ENCODE results near the gene FAM221B.

Gene FAM221B, protein sequence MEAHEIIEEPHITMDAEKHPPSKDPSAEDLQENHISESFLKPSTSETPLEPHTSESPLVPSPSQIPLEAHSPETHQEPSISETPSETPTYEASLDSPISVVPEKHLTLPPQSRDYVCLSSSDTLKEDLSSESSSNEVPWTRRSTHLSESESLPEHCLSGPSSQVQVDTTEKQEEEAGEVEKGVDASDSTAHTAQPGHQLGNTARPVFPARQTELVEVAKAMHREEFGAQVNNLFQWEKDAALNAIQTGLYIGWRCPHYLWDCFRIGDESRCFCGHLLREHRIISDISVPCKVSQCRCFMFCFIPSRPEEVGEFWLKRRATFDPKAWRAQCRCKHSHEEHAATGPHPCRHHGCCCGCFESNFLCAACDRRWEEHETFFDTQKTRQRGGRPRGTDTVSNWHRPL

GRCh38 chr9:35828716-35829083, at the start of gene FAM221B:
FAM221B (minus strand) TSS chr9:35828732; CDS start chr9:35826161, 2,571 bp downstream.
- DNase-seq (ENCODE audit: low spot score) = no peak

GRCh38 chr9:35872505-35872904, 44.0 kb upstream of the FAM221B start:
- no peak for DNase-seq (ENCODE audit: low spot score)

DNA sequence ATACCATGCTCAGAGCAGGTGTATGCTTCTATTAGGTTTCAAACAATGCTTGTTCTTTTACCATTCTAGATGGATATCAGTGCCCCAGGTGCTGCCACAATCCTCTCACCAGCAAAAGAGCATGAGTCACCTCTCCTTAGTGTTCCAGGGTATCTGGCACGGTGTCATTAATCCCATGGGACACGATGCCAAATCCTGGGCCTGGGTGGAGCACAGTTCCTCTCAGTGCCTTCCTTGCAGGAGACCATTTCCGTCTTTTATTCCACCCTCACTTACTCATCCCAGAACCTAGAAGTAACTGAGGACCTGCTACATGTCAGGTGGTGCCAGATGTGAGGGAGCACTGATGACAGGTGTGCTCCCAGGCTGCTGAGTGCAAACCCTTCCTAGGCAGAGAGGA, 43.0 kb upstream of the FAM221B start:
- DNase-seq (ENCODE audit: low spot score) = no peak

DNA sequence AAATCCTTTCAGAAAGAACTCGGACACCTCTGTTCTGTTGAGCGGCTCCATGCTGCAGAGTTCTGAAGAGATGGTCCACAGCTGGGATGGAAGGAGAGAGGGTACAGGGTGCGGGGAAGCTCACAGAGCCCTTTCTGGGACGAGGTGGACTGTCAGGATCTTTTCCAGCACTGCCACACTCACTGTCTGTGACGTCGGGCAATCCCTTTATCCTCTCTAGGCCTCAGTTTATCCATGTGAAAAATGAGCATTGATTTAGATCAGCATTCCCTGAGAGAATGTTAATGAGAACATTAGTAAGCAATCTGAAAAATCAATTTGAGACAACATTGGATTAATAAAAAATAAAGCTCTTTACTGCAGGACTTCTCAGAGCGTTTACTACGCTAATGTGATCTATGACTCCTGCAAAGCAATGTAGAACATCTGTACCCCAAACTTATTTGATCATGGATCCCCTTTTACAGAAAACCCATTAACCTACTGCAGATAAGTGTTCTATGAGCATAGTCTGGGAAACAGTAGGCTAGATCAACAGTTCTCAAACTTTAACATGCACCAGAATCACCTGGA, 41.9 kb upstream of the FAM221B start, which contains the start of gene OR13J1:
OR13J1 (minus strand) TSS at position 51 of the 573 bp plus-strand sequence; CDS start at position 51, 0 bp downstream.
- DNase-seq (ENCODE audit: low spot score) = no peak

GRCh38 chr9:35869621-35870216, 41.2 kb upstream of the FAM221B start:
- no peak for DNase-seq (ENCODE audit: low spot score)

DNA sequence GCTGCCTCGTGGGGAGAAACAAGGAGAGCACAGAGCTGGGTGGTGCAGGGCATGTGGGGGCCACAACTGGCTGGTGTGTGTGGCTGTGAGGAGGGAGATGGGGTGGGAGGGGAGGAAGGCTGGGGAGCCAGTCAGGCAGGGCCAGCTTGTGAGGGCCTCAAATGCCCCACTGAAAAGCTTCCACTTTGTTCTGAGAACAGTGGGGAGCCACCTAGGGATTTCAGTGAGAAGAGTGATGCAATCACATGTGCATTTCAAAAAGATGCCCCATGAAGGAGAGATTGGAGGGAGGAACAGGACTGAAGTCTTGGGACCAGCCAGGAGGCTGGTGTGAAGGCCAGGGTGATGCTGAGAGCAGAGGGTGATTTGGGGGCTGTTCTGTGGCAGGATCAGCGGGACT, 40.4 kb upstream of the FAM221B start:
- DNase-seq (ENCODE audit: low spot score) = no peak

DNA sequence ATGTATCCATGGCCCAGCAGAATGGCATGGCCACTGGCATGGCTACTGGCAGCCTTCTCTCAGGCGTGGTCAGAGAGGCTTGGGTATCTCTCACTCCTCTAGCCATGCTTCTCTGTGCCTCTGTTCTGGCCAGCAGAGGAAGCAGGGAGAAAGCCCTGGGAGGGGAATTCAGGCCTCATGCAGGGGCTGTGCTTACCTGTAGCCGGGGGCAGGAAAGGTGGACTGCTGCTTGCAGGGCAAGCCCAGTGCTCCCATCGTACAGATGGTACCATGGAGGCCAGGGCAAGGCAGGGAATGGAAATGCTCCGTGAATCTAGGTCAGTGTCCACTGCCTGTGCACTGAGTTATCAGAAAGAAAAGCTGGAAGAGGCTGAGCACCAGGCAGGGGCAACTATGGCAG, 39.0 kb upstream of the FAM221B start:
- no peak for DNase-seq (ENCODE audit: low spot score)

GRCh38 chr9:35864695-35865255, 36.2 kb upstream of the FAM221B start:
- no peak for DNase-seq (ENCODE audit: low spot score)

GRCh38 chr9:35863583-35863982, 35.1 kb upstream of the FAM221B start:
- no peak for DNase-seq (ENCODE audit: low spot score)

DNA sequence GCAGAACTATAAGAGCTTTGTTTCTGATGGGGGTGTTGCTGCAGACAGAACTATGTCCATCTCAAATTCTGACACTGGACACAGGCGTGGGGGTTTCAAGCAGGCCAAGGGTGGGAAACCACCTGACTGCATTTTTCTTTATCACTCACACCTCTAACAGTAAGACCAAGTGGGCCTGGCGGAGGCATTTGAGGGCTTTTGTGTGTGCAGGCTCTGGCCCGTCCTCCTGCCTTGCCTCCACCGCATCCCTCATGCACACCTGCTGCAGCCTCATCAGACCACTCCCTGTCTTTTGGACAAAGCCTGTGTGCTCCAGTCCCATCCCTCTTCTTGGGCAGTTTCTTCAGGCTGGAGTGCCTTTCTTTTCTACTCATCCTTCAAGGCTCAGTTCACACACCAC, 33.8 kb upstream of the FAM221B start:
- no peak for DNase-seq (ENCODE audit: low spot score)

DNA sequence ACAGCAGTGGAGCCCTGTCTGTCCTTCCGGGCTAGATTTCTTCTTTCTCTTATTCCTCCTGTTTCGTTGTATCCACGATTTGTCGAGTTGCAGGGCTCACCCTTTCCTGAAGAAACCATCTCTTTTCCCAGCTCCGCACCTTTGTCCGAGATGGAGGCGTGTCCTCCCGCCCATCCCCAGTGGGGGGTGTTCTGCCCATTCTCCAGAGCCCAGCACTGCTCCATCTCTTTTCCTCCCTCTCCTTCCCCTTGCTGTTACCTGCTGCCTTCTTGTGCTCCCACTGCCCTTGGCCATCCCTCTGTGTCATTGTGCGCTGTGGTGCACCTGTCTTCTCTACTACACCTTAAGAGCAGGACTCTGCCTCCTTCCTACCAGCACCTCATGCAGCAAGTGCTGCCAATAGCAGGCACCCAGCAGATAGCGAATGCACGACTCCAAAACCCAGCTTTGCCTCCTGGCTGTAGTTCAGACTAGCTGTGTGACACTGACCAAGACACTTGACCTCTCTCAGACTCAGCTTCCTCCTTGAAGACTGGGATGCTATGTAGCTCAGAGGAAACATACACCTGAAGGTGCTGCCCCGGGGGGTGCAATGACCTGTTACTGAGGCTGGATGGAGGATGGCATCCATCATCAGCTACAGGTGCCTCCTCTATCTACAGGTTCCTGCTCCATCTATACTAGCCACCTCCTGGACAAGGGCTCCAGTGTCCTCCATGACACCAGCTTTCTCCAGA, 32.8 kb upstream of the FAM221B start:
- no peak for DNase-seq (ENCODE audit: low spot score)

- no peak for DNase-seq (ENCODE audit: low spot score)
Measured at GRCh38 chr9:35859990-35860339, 31.4 kb upstream of the FAM221B start.

- DNase-seq (ENCODE audit: low spot score) = peak; percentile 59
Measured at GRCh38 chr9:35859310-35859989, 30.9 kb upstream of the FAM221B start.

DNA sequence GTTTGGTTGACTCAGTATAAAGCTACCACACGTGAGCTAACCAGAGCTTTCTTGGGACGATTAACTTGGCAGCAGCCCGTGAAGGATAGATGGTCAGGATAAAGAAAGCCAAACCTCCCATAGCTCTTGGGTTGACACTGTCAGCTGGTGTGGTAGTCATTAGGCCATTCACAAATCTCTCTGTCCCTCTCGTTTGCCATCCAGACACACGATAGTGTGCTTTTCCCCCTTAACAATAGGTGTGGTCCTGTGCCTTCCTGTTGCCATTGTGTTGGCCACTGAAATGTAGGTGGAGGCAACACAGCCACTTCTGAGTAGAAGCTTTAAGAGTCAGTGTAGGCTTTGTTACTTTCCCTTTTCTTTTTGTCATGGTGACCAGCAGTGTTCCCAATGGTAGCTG, 29.9 kb upstream of the FAM221B start:
- DNase-seq (ENCODE audit: low spot score) = peak; percentile 31

DNA sequence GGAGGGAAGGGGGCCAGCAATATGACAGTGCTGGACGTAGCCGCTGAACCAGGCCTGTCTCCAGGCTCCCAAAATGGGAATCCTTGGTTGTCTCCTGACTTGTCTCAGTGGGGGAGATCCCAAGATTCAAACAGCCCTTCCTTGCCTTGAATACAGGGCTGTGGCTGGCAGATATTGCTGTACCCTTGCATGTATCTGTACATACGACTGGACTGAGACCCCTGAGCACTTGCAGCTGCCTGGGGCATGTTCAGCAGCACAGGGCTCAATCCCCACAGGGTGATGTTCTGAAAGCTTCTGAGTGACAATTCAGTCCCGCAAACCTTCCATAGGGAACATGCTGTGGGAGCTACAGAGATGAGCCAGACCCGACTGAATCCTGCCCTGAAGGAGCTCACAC, 28.4 kb upstream of the FAM221B start:
- DNase-seq (ENCODE audit: low spot score) = peak; percentile 46

GRCh38 chr9:35856206-35856605, 27.7 kb upstream of the FAM221B start:
- no peak for DNase-seq (ENCODE audit: low spot score)

DNA sequence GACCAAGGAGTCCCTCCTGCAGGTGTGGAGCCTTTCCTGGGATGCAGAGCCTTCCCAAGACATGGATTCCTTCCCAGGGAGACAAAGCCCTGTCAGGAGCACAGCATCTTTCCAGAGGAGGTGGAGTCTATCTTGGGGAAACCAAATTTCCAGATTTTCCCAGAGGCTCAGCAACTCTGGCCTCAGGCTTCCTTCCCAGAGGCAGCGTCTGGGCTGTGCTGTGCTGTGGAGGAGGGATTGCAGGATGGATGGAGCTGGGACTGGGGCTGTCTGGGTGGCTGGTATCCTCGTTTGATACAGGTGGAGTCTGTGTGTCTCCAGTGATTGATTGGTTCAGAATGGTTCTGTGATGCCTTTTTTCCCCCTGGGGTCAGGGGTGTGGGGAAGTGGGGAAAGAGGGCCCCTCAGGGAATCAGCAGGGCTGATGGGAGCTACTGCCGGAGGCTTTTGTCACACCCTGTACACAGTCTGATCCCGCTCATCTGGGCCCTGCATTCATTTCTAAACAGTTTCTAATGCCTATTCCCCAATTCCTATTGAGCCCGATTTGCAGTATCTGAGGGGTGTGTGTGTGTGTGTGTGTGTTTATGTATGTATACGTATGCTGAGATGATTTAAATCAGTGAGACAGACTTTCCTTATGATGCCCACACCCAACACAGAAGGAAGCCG, 25.7 kb upstream of the FAM221B start:
- DNase-seq (ENCODE audit: low spot score) = peak; percentile 38

GRCh38 chr9:35852876-35853865, 24.6 kb upstream of the FAM221B start:
- DNase-seq (ENCODE audit: low spot score) = peak; percentile 57

DNA sequence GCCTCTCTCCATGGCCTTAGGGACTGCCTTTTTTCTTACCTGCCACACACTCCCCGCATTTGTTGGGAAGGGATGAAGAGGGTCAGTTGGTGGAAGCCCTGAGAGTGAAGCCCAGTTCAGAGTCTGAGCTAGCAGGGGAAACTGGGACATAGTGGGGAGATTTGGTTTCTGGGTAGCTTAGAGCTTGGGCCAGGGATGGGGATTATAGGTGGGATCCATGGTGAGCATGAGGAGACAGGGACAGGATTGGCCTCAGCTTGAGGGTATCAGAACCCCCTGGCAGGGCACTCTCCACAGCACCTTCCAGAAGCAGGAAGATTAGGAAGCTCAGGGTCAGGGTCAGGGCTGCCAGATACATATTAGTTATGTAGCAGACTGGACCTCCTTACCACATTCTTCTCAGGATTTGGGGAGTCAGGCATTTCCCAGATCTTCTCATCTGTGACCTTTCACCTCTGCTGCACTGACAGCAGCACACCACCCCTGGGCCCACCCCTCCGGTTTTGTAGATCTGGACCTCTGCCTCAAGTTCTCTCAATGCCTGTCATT, 23.8 kb upstream of the FAM221B start:
- DNase-seq (ENCODE audit: low spot score) = peak; percentile 38

Data from left forelimb (tissue), 1 donor.